Measurements from ENCODE around the gene RAB6B.

The RAB6B gene

GRCh38 chr3:133891662-133892378, 3.9 kb downstream of the RAB6B start:
- ATAC-seq: no peak
- TF ChIP-seq ZNF8 (CRISPR knock-in tag; IDR thresholded peaks at IDR 0.05): no peak
- TF ChIP-seq ARNTL (CRISPR knock-in tag; IDR thresholded peaks at IDR 0.05; ENCODE audit: borderline replicate concordance, low read depth): no peak
- no peak for TF ChIP-seq TOX (CRISPR knock-in tag; IDR thresholded peaks at IDR 0.05; ENCODE audit: borderline replicate concordance)
- TF ChIP-seq CSDC2 (CRISPR knock-in tag; IDR thresholded peaks at IDR 0.05): no peak
- no peak for TF ChIP-seq GLIS3 (CRISPR knock-in tag; IDR thresholded peaks at IDR 0.05)

GRCh38 chr3:133890972-133891644, 4.6 kb downstream of the RAB6B start:
- ATAC-seq: no peak
- TF ChIP-seq ZFP30 (CRISPR knock-in tag; IDR thresholded peaks at IDR 0.05) (no peak), ZNF565 (CRISPR knock-in tag; conservative IDR thresholded peaks at IDR 0.05; ENCODE audit: low read depth) (no peak), PPARA (CRISPR knock-in tag; IDR thresholded peaks at IDR 0.05; ENCODE audit: borderline replicate concordance) (no peak)

- TF ChIP-seq BACH2 (CRISPR knock-in tag; IDR thresholded peaks at IDR 0.05; ENCODE audit: borderline replicate concordance) (no peak), ISL1 (CRISPR knock-in tag; IDR thresholded peaks at IDR 0.05) (no peak), ZNF565 (CRISPR knock-in tag; conservative IDR thresholded peaks at IDR 0.05; ENCODE audit: low read depth) (no peak), ESRRG (CRISPR knock-in tag; IDR thresholded peaks at IDR 0.05) (no peak), TSHZ2 (CRISPR knock-in tag; IDR thresholded peaks at IDR 0.05) (no peak), RARB (CRISPR knock-in tag; IDR thresholded peaks at IDR 0.05) (no peak), ARNTL (CRISPR knock-in tag; IDR thresholded peaks at IDR 0.05; ENCODE audit: borderline replicate concordance, low read depth) (no peak), CSDC2 (CRISPR knock-in tag; IDR thresholded peaks at IDR 0.05) (no peak), TOX (CRISPR knock-in tag; IDR thresholded peaks at IDR 0.05; ENCODE audit: borderline replicate concordance) (no peak), TCF4 (CRISPR knock-in tag; IDR thresholded peaks at IDR 0.05; ENCODE audit: borderline replicate concordance) (no peak), ZNF70 (CRISPR knock-in tag; IDR thresholded peaks at IDR 0.05) (no peak), ZFP30 (CRISPR knock-in tag; IDR thresholded peaks at IDR 0.05) (no peak), OSR1 (CRISPR knock-in tag; IDR thresholded peaks at IDR 0.05) (no peak)
- TF ChIP-seq, protein P1, sequence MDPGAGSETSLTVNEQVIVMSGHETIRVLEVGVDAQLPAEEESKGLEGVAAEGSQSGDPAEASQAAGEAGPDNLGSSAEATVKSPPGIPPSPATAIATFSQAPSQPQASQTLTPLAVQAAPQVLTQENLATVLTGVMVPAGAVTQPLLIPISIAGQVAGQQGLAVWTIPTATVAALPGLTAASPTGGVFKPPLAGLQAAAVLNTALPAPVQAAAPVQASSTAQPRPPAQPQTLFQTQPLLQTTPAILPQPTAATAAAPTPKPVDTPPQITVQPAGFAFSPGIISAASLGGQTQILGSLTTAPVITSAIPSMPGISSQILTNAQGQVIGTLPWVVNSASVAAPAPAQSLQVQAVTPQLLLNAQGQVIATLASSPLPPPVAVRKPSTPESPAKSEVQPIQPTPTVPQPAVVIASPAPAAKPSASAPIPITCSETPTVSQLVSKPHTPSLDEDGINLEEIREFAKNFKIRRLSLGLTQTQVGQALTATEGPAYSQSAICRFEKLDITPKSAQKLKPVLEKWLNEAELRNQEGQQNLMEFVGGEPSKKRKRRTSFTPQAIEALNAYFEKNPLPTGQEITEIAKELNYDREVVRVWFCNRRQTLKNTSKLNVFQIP (CRISPR knock-in tag; IDR thresholded peaks at IDR 0.05; ENCODE audit: borderline replicate concordance, low read depth): no peak
- no peak for ATAC-seq
Observed at GRCh38 chr3:133890037-133890436, 5.6 kb downstream of the RAB6B start.

DNA sequence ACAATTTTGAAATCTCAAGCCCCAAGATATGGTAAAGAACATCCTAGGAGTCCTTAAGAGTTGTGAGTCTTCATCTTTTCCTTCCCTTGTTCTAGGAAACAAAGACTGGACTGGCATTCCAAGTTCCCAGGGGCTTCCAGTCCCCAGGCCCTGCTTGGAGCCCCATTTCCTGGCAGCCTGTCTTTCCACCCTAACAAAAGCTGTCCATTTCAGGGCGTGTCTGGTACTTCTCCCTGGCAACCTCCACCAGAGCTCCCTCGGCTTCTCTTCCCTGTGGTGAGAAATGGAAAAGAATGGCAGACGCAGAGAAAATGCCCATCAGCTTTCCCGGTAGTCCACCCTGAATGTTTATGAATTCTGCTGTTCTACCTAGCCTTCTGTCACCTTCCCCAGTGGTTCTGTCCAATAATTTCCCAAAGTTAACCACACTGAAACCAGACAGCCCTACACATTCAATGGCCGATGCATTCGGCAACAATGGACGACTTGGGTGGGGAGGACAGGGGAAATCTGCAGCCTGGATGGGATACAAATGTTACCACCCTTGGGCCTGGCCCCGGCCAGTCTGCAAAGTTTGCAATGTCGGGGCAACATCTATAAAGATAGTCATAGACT, 6.8 kb downstream of the RAB6B start:
- ATAC-seq: no peak
- TF ChIP-seq, protein P1 (CRISPR knock-in tag; IDR thresholded peaks at IDR 0.05; ENCODE audit: borderline replicate concordance, low read depth): no peak
- TF ChIP-seq CSRNP3 (CRISPR knock-in tag; IDR thresholded peaks at IDR 0.05) (no peak), GLIS3 (CRISPR knock-in tag; IDR thresholded peaks at IDR 0.05) (no peak), ZC3H10 (CRISPR knock-in tag; IDR thresholded peaks at IDR 0.05) (no peak), TSHZ2 (CRISPR knock-in tag; IDR thresholded peaks at IDR 0.05) (no peak), TCF4 (CRISPR knock-in tag; IDR thresholded peaks at IDR 0.05; ENCODE audit: borderline replicate concordance) (no peak), CREB5 (CRISPR knock-in tag; IDR thresholded peaks at IDR 0.05; ENCODE audit: low read depth) (no peak), PPARA (CRISPR knock-in tag; IDR thresholded peaks at IDR 0.05; ENCODE audit: borderline replicate concordance) (no peak), ESRRG (CRISPR knock-in tag; IDR thresholded peaks at IDR 0.05) (no peak), RARB (CRISPR knock-in tag; IDR thresholded peaks at IDR 0.05) (no peak), ZFP30 (CRISPR knock-in tag; IDR thresholded peaks at IDR 0.05) (no peak), ISL1 (CRISPR knock-in tag; IDR thresholded peaks at IDR 0.05) (no peak)

All from SK-N-SH treated with all-trans-retinoic acid at 6 μM for 48 hours (cell line).